ENCODE results near the gene FHIP1A.

The FHIP1A gene

DNA sequence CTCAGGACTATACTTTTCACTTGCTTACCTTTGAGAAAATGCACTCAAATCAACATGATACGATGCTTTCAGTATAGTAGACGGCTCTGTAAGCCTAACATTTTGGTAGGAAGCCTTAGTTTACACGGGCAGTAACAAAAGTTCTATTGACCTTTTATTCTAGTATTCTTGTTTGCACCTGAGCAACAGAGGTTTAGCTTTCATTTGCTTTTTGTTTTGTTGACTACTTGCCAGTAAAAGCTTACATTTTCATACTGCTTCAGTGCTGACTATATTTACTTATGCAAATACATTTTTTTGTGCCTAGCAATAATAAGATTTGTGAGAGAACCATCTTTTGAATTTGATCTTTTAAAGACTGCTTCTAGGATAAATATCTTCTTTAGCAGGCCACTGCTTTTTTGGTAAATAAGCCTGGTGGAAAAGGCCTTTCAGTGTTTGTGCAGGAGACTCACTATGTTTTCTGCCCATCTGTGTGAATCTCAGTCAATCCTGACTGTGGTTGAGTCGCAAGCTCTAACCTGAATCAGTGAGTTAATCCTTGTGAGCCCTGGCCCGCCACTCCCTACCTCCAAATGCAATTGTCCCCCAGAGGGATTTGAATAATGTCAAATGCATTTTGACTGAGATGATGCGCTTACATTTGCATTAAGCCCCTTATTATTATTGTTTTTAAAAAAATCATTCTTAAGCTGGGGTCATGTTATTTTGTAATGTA is 21.9 kb downstream of the FHIP1A start:
- no peak for ATAC-seq

DNA sequence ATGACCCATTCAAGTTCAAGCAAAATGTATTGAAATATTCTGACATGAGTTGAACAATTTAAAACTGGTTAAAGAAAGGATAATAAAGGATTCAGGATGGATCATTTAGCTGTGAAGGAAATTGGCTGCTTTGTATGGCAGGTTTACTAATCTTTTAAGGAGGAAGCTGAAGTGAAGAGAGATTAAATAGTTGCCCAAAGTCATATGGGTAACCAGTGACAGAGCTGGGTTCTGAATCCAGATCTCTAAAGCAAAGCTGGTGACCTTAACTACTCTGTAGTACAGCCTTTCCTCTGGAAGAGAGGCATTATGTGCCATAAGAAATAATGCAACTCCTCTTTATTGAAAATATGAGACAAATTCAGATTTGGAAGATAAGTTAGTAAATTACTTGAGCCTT is 22.8 kb downstream of the FHIP1A start:
- no peak for ATAC-seq

More for the DNA sequence above, 21.9 kb downstream of the FHIP1A start:
- TF ChIP-seq, protein P1, sequence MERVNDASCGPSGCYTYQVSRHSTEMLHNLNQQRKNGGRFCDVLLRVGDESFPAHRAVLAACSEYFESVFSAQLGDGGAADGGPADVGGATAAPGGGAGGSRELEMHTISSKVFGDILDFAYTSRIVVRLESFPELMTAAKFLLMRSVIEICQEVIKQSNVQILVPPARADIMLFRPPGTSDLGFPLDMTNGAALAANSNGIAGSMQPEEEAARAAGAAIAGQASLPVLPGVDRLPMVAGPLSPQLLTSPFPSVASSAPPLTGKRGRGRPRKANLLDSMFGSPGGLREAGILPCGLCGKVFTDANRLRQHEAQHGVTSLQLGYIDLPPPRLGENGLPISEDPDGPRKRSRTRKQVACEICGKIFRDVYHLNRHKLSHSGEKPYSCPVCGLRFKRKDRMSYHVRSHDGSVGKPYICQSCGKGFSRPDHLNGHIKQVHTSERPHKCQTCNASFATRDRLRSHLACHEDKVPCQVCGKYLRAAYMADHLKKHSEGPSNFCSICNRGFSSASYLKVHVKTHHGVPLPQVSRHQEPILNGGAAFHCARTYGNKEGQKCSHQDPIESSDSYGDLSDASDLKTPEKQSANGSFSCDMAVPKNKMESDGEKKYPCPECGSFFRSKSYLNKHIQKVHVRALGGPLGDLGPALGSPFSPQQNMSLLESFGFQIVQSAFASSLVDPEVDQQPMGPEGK (CRISPR knock-in tag; IDR thresholded peaks at IDR 0.05; ENCODE audit: borderline replicate concordance): no peak
- no peak for TF ChIP-seq ZC3H10 (CRISPR knock-in tag; IDR thresholded peaks at IDR 0.05)
- TF ChIP-seq OSR1 (CRISPR knock-in tag; IDR thresholded peaks at IDR 0.05): no peak
- no peak for TF ChIP-seq ZNF8 (CRISPR knock-in tag; IDR thresholded peaks at IDR 0.05)
- TF ChIP-seq ZNF565 (CRISPR knock-in tag; conservative IDR thresholded peaks at IDR 0.05; ENCODE audit: low read depth): no peak
- TF ChIP-seq, protein P2, sequence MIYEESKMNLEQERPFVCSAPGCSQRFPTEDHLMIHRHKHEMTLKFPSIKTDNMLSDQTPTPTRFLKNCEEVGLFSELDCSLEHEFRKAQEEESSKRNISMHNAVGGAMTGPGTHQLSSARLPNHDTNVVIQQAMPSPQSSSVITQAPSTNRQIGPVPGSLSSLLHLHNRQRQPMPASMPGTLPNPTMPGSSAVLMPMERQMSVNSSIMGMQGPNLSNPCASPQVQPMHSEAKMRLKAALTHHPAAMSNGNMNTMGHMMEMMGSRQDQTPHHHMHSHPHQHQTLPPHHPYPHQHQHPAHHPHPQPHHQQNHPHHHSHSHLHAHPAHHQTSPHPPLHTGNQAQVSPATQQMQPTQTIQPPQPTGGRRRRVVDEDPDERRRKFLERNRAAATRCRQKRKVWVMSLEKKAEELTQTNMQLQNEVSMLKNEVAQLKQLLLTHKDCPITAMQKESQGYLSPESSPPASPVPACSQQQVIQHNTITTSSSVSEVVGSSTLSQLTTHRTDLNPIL (CRISPR knock-in tag; IDR thresholded peaks at IDR 0.05; ENCODE audit: low read depth): no peak
- TF ChIP-seq ZFP30 (CRISPR knock-in tag; IDR thresholded peaks at IDR 0.05): no peak
- no peak for TF ChIP-seq GLIS3 (CRISPR knock-in tag; IDR thresholded peaks at IDR 0.05)
- no peak for TF ChIP-seq PPARA (CRISPR knock-in tag; IDR thresholded peaks at IDR 0.05; ENCODE audit: borderline replicate concordance)
- TF ChIP-seq CSDC2 (CRISPR knock-in tag; IDR thresholded peaks at IDR 0.05): no peak
- TF ChIP-seq, protein P3, sequence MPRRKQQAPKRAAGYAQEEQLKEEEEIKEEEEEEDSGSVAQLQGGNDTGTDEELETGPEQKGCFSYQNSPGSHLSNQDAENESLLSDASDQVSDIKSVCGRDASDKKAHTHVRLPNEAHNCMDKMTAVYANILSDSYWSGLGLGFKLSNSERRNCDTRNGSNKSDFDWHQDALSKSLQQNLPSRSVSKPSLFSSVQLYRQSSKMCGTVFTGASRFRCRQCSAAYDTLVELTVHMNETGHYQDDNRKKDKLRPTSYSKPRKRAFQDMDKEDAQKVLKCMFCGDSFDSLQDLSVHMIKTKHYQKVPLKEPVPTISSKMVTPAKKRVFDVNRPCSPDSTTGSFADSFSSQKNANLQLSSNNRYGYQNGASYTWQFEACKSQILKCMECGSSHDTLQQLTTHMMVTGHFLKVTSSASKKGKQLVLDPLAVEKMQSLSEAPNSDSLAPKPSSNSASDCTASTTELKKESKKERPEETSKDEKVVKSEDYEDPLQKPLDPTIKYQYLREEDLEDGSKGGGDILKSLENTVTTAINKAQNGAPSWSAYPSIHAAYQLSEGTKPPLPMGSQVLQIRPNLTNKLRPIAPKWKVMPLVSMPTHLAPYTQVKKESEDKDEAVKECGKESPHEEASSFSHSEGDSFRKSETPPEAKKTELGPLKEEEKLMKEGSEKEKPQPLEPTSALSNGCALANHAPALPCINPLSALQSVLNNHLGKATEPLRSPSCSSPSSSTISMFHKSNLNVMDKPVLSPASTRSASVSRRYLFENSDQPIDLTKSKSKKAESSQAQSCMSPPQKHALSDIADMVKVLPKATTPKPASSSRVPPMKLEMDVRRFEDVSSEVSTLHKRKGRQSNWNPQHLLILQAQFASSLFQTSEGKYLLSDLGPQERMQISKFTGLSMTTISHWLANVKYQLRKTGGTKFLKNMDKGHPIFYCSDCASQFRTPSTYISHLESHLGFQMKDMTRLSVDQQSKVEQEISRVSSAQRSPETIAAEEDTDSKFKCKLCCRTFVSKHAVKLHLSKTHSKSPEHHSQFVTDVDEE (CRISPR knock-in tag; IDR thresholded peaks at IDR 0.05): no peak
- TF ChIP-seq BACH2 (CRISPR knock-in tag; IDR thresholded peaks at IDR 0.05; ENCODE audit: borderline replicate concordance): no peak
- TF ChIP-seq ZFP3 (CRISPR knock-in tag; IDR thresholded peaks at IDR 0.05): no peak
- TF ChIP-seq, protein P4, sequence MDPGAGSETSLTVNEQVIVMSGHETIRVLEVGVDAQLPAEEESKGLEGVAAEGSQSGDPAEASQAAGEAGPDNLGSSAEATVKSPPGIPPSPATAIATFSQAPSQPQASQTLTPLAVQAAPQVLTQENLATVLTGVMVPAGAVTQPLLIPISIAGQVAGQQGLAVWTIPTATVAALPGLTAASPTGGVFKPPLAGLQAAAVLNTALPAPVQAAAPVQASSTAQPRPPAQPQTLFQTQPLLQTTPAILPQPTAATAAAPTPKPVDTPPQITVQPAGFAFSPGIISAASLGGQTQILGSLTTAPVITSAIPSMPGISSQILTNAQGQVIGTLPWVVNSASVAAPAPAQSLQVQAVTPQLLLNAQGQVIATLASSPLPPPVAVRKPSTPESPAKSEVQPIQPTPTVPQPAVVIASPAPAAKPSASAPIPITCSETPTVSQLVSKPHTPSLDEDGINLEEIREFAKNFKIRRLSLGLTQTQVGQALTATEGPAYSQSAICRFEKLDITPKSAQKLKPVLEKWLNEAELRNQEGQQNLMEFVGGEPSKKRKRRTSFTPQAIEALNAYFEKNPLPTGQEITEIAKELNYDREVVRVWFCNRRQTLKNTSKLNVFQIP (CRISPR knock-in tag; IDR thresholded peaks at IDR 0.05; ENCODE audit: borderline replicate concordance, low read depth): no peak
- TF ChIP-seq TOX (CRISPR knock-in tag; IDR thresholded peaks at IDR 0.05; ENCODE audit: borderline replicate concordance): no peak
- TF ChIP-seq ARNTL (CRISPR knock-in tag; IDR thresholded peaks at IDR 0.05; ENCODE audit: borderline replicate concordance, low read depth): no peak
- no peak for TF ChIP-seq ESRRG (CRISPR knock-in tag; IDR thresholded peaks at IDR 0.05)

More for the DNA sequence above, 22.8 kb downstream of the FHIP1A start:
- TF ChIP-seq ZNF70 (CRISPR knock-in tag; IDR thresholded peaks at IDR 0.05): no peak
- TF ChIP-seq, protein P1 (CRISPR knock-in tag; IDR thresholded peaks at IDR 0.05; ENCODE audit: borderline replicate concordance): no peak
- TF ChIP-seq ZNF565 (CRISPR knock-in tag; conservative IDR thresholded peaks at IDR 0.05; ENCODE audit: low read depth): no peak
- TF ChIP-seq, protein P3 (CRISPR knock-in tag; IDR thresholded peaks at IDR 0.05): no peak
- no peak for TF ChIP-seq SNAI2 (CRISPR knock-in tag; IDR thresholded peaks at IDR 0.05)
- TF ChIP-seq ISL1 (CRISPR knock-in tag; IDR thresholded peaks at IDR 0.05): no peak
- TF ChIP-seq RARB (CRISPR knock-in tag; IDR thresholded peaks at IDR 0.05): no peak
- no peak for TF ChIP-seq ESRRG (CRISPR knock-in tag; IDR thresholded peaks at IDR 0.05)
- TF ChIP-seq, protein P4 (CRISPR knock-in tag; IDR thresholded peaks at IDR 0.05; ENCODE audit: borderline replicate concordance, low read depth): no peak
- TF ChIP-seq ZFP3 (CRISPR knock-in tag; IDR thresholded peaks at IDR 0.05): no peak
- no peak for TF ChIP-seq ARNTL (CRISPR knock-in tag; IDR thresholded peaks at IDR 0.05; ENCODE audit: borderline replicate concordance, low read depth)
- no peak for TF ChIP-seq ZC3H10 (CRISPR knock-in tag; IDR thresholded peaks at IDR 0.05)
- TF ChIP-seq, protein P2 (CRISPR knock-in tag; IDR thresholded peaks at IDR 0.05; ENCODE audit: low read depth): no peak
